ENCODE results near the gene EGFLAM.
A peak's percentile ranks its signal among the peaks of the same experiment; 100 is the strongest.

EGFLAM gene

DNA sequence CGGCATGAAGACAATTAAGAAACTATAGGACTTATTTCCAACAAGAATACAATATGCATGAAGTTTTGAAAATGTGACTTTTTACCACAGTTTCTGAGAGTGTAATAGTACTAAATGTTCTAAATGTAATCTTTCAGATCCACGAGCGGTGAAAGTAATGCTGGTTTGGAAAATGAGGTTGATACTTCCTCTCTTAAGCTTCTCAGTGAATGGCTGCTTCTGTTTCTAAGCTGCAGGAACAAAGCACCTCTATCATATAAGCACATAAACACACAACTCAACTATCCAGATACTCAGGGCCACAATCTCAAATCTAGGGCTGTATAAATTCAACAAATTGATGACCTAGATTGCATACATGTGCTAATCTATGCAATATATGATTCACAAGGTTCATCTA lies 219.8 kb downstream of the EGFLAM start:
- no peaks in the 10 kb centered on the region for H3K9me3 ChIP-seq
- TF ChIP-seq, protein P1, sequence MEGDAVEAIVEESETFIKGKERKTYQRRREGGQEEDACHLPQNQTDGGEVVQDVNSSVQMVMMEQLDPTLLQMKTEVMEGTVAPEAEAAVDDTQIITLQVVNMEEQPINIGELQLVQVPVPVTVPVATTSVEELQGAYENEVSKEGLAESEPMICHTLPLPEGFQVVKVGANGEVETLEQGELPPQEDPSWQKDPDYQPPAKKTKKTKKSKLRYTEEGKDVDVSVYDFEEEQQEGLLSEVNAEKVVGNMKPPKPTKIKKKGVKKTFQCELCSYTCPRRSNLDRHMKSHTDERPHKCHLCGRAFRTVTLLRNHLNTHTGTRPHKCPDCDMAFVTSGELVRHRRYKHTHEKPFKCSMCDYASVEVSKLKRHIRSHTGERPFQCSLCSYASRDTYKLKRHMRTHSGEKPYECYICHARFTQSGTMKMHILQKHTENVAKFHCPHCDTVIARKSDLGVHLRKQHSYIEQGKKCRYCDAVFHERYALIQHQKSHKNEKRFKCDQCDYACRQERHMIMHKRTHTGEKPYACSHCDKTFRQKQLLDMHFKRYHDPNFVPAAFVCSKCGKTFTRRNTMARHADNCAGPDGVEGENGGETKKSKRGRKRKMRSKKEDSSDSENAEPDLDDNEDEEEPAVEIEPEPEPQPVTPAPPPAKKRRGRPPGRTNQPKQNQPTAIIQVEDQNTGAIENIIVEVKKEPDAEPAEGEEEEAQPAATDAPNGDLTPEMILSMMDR (IDR thresholded peaks at IDR 0.05; ENCODE audit: low read depth, low read length) = no peak
- H3K27me3 ChIP-seq = no peaks in the 10 kb centered on the region

DNA sequence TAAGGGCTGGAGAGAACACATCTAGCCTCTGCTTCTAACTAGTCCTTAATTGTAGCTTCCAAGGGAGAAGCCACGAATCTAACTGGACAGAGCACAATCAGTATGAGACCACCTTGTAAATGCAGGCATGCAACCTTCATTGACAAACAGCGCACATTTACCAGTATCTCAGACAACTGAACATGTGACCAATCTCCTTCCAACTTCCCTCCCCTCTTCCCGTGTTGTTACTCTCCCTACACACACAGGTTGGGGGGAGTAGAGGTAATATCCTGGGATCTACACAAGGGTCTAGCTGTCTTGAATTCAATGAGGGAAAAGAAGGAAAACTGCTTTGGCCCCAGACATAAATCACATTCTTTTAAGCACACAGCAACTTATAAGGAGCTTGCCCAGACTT lies 220.5 kb downstream of the EGFLAM start:
- peaks cover 10% of the 10 kb centered on the region for H3K36me3 ChIP-seq
- no peak overlapping the region for H3K4me3 ChIP-seq (ENCODE audit: low read depth, low read length)
- TF ChIP-seq, protein P1 (IDR thresholded peaks at IDR 0.05; ENCODE audit: low read depth, low read length) = no peak
- H3K4me1 ChIP-seq = no peaks in the 10 kb centered on the region
- H3K9me3 ChIP-seq = no peaks in the 10 kb centered on the region
- no peak for DNase-seq
- H3K27me3 ChIP-seq = no peaks in the 10 kb centered on the region

More for the DNA sequence above, 219.8 kb downstream of the EGFLAM start:
- DNase-seq = no peak
- Histone ChIP-seq H3K4me3 (ENCODE audit: low read depth, low read length) (no peak overlapping the region), H3K36me3 (peaks cover 10% of the 10 kb centered on the region; the same call in 1 of the 2 replicates), H3K4me1 (no peaks in the 10 kb centered on the region)

DNA sequence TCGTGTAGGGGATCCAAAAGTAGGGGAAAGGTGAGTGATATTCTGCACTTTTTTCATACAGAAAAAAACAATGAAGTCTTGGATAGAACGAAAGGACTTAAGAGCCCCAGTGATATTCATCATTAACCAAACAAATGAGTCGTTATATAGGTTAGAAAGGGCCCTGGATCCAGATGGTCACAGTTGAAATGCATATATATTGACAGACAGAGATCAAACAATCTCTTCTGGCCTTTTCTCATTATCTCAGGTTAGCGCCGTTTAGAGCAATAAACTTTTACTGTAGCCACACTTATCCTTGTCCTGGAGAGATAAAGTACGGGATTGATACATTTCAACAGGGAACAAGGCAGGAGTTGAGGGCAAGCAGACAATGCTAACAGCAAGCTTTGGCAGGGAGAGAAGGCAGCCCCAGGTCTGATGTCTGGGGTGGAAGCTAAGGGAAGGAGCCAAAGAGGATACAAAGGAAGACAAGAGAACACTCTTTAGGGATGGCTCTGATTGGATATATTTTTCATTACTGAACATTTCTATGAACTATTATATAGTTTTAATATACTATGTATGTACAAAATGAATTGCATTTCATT lies 221.1 kb downstream of the EGFLAM start:
- H3K9me3 ChIP-seq = no peaks in the 10 kb centered on the region
- no peak for DNase-seq
- TF ChIP-seq, protein P1 (IDR thresholded peaks at IDR 0.05; ENCODE audit: low read depth, low read length) = no peak

DNA sequence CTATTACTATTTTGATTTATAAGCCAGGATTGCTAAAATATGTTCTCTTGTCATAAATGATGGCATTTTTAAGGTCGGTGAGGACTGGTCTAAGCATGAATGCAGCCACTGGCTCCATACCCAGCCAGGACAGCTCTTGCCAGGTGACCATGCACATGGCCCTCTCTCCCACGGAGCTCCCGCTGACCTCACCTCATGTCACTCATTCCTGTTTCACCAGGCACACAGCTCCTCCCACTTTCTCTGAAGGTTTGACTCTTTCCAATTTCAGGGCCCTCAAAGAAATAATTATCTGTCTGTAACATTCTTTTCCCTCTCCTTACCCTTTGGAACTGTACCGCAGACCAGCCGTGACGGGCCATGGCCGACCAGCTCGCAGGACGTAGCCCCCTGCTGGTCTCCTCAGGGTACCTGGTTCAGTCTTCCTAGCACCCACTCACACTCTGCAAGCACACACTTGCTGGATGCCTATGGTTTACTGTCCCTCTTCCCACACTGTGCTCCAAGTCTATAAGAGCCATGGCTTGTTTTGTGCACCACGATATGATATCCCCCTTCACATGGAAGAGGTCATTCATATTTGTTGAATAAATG lies 225.5 kb downstream of the EGFLAM start:
- TF ChIP-seq, protein P1 (IDR thresholded peaks at IDR 0.05; ENCODE audit: low read depth, low read length) = peak; percentile 35
- Histone ChIP-seq H3K27me3 (no peaks in the 10 kb centered on the region), H3K4me3 (ENCODE audit: low read depth, low read length) (no peak overlapping the region), H3K36me3 (peaks cover 22% of the 10 kb centered on the region), H3K4me1 (no peaks in the 10 kb centered on the region), H3K9me3 (no peaks in the 10 kb centered on the region)
- DNase-seq = no peak

More for the DNA sequence above, 221.1 kb downstream of the EGFLAM start:
- no peaks in the 10 kb centered on the region for H3K27me3 ChIP-seq
- H3K4me3 ChIP-seq (ENCODE audit: low read depth, low read length) = no peak overlapping the region
- no peaks in the 10 kb centered on the region for H3K4me1 ChIP-seq
- H3K36me3 ChIP-seq = peaks cover 10% of the 10 kb centered on the region

DNA sequence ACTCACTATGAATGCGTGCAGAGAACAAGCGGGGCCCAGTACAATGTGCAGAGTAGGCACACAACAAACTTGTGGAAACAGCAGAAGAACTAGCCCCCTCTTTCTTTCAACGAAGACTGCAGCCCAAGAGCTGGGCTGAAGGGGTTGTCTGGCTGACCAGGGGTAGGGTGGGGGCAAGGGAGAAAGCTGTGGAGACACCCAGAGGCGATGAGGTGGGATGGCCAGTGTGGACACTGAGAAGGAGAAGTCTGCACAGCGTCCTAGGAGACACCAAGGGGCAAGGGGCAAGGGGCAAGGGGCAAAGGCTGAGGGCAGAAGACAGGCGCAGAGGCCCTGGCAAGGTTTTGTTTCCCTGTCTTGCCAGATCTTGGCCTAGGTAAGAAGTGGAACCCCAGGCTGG lies 235.8 kb downstream of the EGFLAM start:
- H3K36me3 ChIP-seq = peaks cover 10% of the 10 kb centered on the region
- no peak overlapping the region for H3K4me3 ChIP-seq (ENCODE audit: low read depth, low read length)
- H3K9me3 ChIP-seq = no peaks in the 10 kb centered on the region
- no peaks in the 10 kb centered on the region for H3K27me3 ChIP-seq
- TF ChIP-seq, protein P1 (IDR thresholded peaks at IDR 0.05; ENCODE audit: low read depth, low read length) = no peak
- DNase-seq = no peak
- H3K4me1 ChIP-seq = peaks cover 7% of the 10 kb centered on the region

DNA sequence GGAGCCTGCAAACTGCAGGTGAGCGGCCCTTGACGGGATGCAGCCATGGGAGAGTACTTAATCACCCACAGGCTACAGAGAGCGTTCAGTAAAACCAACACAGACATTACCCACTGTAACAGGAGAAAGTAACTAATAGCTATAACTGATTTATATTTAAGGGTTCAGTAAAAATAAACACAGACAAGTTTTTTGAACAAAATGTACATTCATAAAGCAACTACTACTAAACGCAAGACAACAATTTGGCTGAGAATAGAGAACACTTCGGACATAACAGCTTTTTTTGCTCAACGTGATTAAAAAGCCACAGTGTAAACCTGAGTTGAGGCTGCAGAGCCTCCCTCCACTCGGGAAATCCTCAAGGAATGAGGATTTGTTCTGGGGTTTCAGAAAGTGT lies 236.4 kb downstream of the EGFLAM start:
- no peaks in the 10 kb centered on the region for H3K9me3 ChIP-seq
- no peak overlapping the region for H3K4me3 ChIP-seq (ENCODE audit: low read depth, low read length)
- no peak for DNase-seq
- TF ChIP-seq, protein P1 (IDR thresholded peaks at IDR 0.05; ENCODE audit: low read depth, low read length) = no peak
- peaks cover 10% of the 10 kb centered on the region for H3K36me3 ChIP-seq
- peaks cover 7% of the 10 kb centered on the region for H3K4me1 ChIP-seq
- H3K27me3 ChIP-seq = no peaks in the 10 kb centered on the region
